ENCODE results near the gene RAC3.
A peak's percentile ranks its signal among the peaks of the same experiment; 100 is the strongest.

Gene RAC3

DNA sequence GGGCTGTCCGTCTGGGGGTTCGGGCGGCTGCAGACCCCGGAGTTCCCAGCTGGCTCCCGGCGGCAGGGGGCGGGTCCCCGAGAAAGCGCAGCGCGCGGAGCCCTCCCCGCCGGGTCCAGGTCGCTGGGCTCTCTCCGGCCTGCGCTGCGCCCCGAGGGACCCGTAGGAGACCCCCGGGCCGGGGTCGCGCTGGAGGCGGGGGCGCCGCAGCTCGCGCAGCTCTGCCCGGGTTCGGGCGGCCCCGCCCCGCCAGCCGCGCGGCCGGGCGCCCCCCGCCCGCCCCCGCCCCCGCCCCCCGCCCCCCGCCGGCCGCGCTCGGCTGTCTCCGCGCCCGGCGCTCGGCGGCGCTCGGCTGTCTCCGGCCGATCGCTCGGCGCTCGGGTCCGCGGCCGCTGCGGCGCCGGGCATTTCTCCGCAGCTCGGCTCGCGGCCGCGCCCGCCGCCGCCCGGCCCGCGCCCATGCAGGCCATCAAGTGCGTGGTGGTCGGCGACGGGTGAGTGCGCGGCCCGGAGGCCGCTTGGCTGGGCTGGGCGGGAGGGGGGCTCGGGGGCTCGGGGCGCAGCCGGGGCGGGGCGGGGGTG is at the start of gene RAC3:
Gene RAC3 (plus strand): TSS at position 376 of the 582 bp plus-strand sequence. CDS start 84 bp downstream, at position 460.
- peak; percentile 68 for DNase-seq

GRCh38 chr17:81983011-81983638 is 48.4 kb upstream of the RAC3 start:
- no peak for DNase-seq

- no peak for DNase-seq
Observed at GRCh38 chr17:81983639-81984373, 47.7 kb upstream of the RAC3 start.

DNA sequence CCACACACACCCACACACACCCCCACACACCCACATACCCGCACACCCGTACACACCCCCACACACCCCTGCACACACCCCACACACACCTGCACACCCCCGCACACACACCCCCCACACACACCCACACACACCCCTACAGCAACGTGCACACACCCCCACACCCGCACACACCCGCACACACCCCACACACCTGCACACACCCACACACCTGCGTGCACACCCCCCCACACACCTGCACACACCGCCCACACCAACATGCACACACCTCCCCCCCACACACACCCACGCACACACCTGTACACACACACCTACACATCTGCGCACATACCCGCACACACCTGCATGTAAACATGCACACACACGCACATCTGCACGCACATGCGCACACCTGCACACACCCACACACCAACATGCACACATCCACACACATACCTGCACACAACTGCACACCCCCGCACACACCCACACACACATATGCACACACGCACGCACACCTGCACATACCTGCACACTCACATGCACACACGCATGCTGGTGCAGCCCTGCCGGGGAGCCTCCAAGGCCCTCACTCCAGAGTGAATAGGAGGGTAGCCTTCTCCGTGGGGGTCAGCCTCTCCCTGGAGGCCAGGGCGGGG is 46.6 kb upstream of the RAC3 start:
- no peak for DNase-seq

DNA sequence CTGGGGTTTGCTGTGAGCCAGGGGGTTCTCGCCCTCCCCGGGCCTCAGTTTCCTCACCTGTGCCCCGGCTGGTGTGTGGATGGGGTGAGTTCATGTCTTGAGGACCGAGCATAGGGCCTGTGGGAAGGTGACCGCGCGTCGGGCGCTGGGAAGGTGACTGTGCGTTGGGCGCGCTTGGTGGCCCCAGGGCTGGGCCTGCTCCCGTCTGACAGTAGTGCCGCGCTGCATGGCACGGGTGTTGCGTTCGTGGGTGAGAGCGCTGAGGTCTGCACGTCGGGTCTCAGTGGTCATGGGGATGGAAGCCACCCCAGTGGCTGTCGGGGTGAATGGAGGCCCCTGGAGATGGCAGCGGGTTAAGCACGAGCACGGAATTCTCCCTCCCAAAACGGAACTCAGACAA is 44.9 kb upstream of the RAC3 start:
- DNase-seq = no peak

DNA sequence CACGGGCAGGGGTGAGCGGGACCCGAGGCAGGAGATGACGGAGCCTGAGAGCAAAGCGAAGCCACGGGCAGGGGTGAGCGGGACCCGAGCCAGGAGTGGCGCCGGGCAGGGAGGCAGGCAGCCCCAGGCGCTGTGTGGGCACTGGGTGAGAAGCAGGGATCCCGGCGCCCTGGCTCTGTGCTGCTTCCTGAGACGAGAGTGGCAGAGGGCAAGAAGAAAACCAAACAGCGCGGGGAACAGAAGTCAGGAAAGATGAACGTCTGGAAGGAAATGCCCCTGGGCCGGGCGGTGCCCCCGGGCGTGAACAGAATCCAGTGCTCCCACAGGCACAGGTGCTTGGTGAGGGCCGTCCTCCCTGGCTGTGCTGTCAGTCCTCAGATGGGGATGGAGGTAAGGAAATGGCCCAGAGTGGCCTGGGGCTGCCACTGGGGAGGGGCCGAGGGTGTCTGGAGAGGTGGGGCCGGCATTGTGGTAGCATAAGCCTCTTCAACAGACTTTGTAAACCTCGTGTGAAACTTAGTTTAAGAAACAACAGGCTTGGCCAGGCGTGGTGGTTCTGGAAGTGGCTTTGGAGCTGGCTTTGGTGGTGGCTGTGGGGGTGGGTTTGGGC is 44.2 kb upstream of the RAC3 start:
- DNase-seq = no peak

- no peak for DNase-seq
Observed at GRCh38 chr17:81990836-81991683, 40.4 kb upstream of the RAC3 start.

DNA sequence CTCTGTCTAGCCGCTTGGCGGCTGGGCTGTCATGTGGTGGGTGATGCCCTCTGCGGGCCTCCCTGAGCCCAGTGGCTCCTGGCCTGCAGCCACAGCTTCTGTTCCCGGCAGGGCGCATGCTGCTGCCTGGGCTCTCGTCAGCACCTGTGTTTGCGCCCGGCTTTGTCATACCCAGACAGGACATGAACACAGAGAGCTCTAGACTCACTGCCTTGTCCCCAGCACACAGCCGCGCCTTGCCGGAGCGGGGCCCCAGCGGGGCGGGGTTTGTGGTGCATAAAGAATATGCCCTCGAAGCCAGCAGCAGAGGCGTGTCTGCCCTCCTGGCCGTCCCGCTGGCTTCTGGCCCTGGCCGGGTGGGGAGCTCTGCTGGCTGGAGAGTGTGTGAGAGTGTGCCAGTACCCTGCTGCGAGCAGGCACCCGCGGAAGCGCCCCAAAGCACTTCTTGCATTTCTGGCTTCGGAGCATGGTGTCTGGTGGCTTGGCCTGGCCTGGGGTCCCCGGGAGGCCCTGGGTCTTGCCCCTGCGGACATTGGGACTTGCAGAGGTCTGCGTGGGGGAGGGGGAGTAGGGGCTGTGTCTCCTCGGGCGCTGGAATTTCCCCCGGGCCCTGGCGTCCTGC is 39.7 kb upstream of the RAC3 start:
- DNase-seq = peak; percentile 92

GRCh38 chr17:81992306-81993102 is 39.0 kb upstream of the RAC3 start:
- DNase-seq = no peak

DNA sequence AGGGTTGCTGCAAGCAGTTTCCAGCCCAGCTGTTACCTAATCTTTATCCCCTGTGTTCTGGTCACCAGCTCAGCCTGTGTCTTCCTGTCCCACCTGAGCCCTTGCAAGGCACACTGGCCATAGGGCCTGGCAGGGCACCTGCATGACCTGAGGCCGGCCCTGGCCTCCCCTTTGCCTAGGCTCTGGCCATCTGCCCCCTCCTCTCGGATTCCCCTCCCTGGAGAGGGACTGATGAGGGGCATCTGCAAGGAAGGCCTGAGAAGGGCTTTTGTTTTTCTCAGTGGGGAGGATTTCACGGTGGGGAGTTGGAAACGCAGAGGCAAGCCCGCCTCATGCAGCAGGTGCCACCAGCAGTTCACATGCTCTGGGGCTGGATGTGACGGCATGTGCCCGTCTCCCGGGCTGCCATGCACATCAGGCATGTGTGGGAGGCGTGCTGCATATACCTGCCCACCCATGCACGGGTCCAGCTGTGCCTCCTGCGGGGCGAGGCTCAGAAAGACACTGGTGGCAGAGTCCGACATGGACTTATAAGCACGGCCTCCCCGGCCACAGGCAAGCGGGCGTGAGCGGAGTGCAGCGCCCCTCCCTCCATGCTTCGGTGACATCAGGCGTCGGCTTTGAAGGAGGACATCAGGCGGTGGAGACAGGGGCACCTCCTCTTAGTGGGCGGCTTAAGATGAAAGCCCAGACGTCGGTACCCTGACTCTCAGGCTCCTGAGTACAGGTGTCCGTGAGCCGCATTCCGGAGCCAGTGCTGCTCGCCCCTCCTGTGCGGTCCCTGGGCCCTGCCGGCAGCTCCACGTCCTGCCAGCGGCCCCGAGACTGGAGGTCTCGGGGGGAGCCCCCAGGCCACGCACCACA is 37.5 kb upstream of the RAC3 start:
- no peak for DNase-seq

GRCh38 chr17:81994593-81995462 is 36.6 kb upstream of the RAC3 start:
- DNase-seq = peak; percentile 11

DNA sequence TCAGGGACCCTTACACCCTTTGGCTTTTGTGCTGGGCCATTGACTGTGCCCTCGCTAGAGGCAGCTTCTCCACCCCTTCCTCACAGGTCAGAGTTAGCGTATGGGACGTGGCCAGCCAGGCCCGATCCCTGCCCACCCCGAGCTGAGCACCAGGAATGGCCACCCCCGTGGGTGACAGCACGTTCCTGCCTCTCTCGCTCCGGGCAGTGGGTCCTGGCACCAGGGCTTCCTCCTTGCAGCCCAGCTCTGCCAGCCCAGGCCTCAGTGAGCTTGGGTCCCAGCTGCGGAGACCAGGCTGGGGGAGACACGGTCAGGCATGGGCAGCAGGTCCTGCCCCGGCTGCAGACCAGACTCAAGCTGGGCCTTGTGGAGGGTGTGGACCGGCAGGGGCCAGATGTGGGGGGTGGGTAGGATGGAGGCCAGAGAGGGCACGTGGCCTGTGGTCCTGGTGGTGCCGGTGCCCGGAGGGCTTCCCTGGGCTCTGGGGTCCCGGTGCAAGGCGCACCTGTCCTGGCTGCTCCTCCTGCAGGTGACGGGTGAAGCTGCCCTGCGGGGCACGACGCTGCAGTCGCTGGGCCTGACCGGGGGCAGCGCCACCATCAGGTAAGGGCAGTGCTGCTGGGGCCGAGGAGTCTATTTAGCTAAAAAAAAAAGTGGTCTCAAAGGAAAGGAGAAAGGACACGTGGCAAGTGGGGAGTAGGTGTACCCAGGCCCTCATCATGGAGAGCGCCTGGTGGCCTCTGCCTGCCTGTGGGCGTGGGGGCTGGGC is 35.8 kb upstream of the RAC3 start:
- DNase-seq = no peak

DNA sequence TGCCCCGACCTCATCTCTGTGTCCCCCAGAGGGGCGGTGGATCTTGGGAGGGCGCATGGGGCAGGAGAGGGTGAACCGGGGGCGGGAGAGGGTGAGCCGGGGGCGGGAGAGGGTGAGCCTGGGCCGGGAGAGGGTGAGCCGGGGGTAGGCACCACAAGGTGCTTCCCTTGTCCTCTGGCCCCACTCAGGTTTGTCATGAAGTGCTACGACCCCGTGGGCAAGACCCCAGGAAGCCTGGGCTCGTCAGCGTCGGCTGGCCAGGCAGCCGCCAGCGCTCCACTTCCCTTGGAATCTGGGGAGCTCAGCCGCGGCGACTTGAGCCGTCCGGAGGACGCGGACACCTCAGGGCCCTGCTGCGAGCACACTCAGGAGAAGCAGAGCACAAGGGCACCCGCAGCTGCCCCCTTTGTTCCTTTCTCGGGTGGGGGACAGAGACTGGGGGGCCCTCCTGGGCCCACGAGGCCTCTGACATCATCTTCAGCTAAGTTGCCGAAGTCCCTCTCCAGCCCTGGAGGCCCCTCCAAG is 35.2 kb upstream of the RAC3 start:
- DNase-seq = no peak

DNA sequence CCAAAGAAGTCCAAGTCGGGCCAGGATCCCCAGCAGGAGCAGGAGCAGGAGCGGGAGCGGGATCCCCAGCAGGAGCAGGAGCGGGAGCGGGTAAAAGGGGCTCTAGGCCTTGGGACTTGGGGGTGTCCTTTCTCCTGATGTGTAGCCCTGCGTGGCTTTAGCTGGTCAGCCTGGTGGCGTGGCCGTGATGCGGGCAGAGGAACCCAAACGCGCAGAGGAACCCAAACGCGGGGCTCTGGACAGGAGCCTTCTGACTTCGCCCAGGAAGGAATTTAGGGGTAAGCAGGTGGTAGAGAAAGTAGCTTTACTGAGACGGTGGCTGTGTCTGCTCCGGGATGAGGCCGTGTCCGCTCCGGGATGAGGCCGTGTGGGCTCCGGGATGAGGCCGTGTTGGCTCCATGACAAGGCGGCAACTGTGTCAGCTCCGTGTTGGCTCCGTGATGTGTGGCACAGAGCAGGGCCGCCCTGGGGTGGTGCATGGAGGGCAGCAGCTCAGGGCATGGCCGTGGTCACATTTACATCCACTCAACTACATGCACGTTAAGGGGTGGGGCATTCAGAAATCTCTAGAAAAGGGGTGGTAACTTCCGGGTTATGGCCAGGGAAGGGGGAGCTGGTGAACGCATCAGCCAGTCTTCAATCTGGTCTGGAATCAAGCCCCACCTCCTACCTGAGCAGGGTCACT is 34.6 kb upstream of the RAC3 start:
- no peak for DNase-seq

GRCh38 chr17:81998212-81998611 is 33.3 kb upstream of the RAC3 start:
- no peak for DNase-seq

- no peak for DNase-seq
Observed at GRCh38 chr17:81998691-81999438, 32.6 kb upstream of the RAC3 start.

GRCh38 chr17:81999587-81999975 is 31.9 kb upstream of the RAC3 start:
- DNase-seq = no peak

Measured in NCI-H774 (cell line).